OCI-LY7 (cell line): ENCODE results near the gene CABLES1.

Source experiments
- CTCF ChIP-seq: fragments of 200-600 bp; sonication (generic); conservative IDR thresholded peaks from 2 replicates; pipeline ENCODE4 v1.5.1; 2014; ENCODE audit warnings: mild to moderate bottlenecking, antibody characterized with exemption, low read length, moderate library complexity, mixed read lengths
- EZH2phosphoT487 ChIP-seq: fragments of 200-600 bp; sonication (generic); IDR thresholded peaks from 2 replicates; pipeline ENCODE4 v1.6.1; 2018; ENCODE audit warnings: low read depth, borderline replicate concordance, mild to moderate bottlenecking, mixed run types, antibody characterized with exemption, low read length, moderate library complexity, mixed read lengths

GRCh38 chr18:23105030-23105429, 30.3 kb upstream of the CABLES1 start:
- TF ChIP-seq CTCF (no peak), EZH2phosphoT487 (no peak)
